Neuronal stem cell (in vitro differentiated cells): ENCODE results near the gene TMC7.

Source experiments
- DNase-seq: peaks from one replicate; pipeline ENCODE4 v3.0.0-alpha.2; 2013; ENCODE audit warnings: low spot score
- H2AFZ ChIP-seq: one replicate; pipeline ENCODE4 v1.6.1; 2013; ENCODE audit warnings: mild to moderate bottlenecking, low read length, inconsistent platforms
- H2AK5ac ChIP-seq: 2 replicates; pipeline ENCODE4 v1.6.1; 2013; ENCODE audit warnings: low read depth, mild to moderate bottlenecking, inconsistent platforms, low read length, moderate library complexity, mixed read lengths
- H2BK120ac ChIP-seq: 2 replicates; pipeline ENCODE4 v1.6.1; 2013; ENCODE audit warnings: low read depth, mild to moderate bottlenecking, inconsistent platforms, low read length, moderate library complexity, mixed read lengths
- H2BK12ac ChIP-seq: one replicate; pipeline ENCODE4 v1.6.1; 2013; ENCODE audit warnings: low read length, inconsistent platforms
- H2BK15ac ChIP-seq: 2 replicates; pipeline ENCODE4 v1.6.1; 2013; ENCODE audit warnings: mild to moderate bottlenecking, low read length, inconsistent platforms, mixed read lengths
- H2BK5ac ChIP-seq: one replicate; pipeline ENCODE4 v1.6.1; 2013; ENCODE audit warnings: inconsistent platforms, mild to moderate bottlenecking, low read length, moderate library complexity
- H3K14ac ChIP-seq: one replicate; pipeline ENCODE4 v1.6.1; 2013; ENCODE audit warnings: low read length, inconsistent platforms
- H3K18ac ChIP-seq: 2 replicates; pipeline ENCODE4 v1.6.1; 2013; ENCODE audit warnings: low read length, inconsistent platforms
- H3K23ac ChIP-seq: 2 replicates; pipeline ENCODE4 v1.6.1; 2013; ENCODE audit warnings: low read depth, mild to moderate bottlenecking, mixed read lengths, low read length, inconsistent platforms; ENCODE audit not compliant: poor library complexity
- H3K27ac ChIP-seq: replicated peaks from 3 replicates; pipeline ENCODE4 v1.5.1; 2013; ENCODE audit warnings: low read length, inconsistent platforms
- H3K27me3 ChIP-seq, 3 experiments: 2 replicates each; pipeline ENCODE4 v1.6.1; 2013; ENCODE audit warnings: low read length in 3 of 3, mild to moderate bottlenecking in 2 of 3, inconsistent platforms in 1 of 3, low read depth in 1 of 3, mixed read lengths in 1 of 3, moderate library complexity in 1 of 3; ENCODE audit not compliant: control insufficient read depth in 3 of 3, insufficient read depth in 3 of 3
- H3K36me3 ChIP-seq, 2 donors: replicated peaks in 1 of 2; 2 replicates each; pipeline ENCODE4 v1.6.1; 2013; ENCODE audit warnings: low read length in 2 of 2; ENCODE audit not compliant: control insufficient read depth in 2 of 2, insufficient read depth in 2 of 2
- H3K4ac ChIP-seq: 2 replicates; pipeline ENCODE4 v1.6.1; 2013; ENCODE audit warnings: inconsistent platforms, mild to moderate bottlenecking, low read length, moderate library complexity
- H3K4me1 ChIP-seq, 2 donors: 1 replicate in 1 of 2; 2 replicates in 1 of 2; pipeline ENCODE4 v1.6.1; 2013; ENCODE audit warnings: low read length in 2 of 2, low read depth in 1 of 2; ENCODE audit not compliant: control insufficient read depth in 2 of 2, insufficient read depth in 1 of 2
- H3K4me2 ChIP-seq: one replicate; pipeline ENCODE4 v1.6.1; 2013; ENCODE audit warnings: mild to moderate bottlenecking, low read length, inconsistent platforms; ENCODE audit not compliant: insufficient read depth, poor library complexity, severe bottlenecking
- H3K4me3 ChIP-seq, 2 donors: 2 replicates each; pipeline ENCODE4 v1.5.1; 2013; ENCODE audit warnings: low read length in 2 of 2, mild to moderate bottlenecking in 2 of 2, inconsistent platforms in 1 of 2, moderate library complexity in 1 of 2
- H3K79me1 ChIP-seq: one replicate; pipeline ENCODE4 v1.6.1; 2013; ENCODE audit warnings: low read depth, mild to moderate bottlenecking, inconsistent platforms, low read length, moderate library complexity
- H3K9ac ChIP-seq: one replicate; pipeline ENCODE4 v1.6.1; 2013; ENCODE audit warnings: mild to moderate bottlenecking, low read depth, low read length, inconsistent platforms; ENCODE audit not compliant: poor library complexity
- H3K9me3 ChIP-seq, 2 donors: replicated peaks in 1 of 2; 2 replicates each; pipeline versions ENCODE3 to v1.6.1; 2013; ENCODE audit warnings: low read length in 2 of 2, mild to moderate bottlenecking in 2 of 2, inconsistent platforms in 1 of 2, low read depth in 1 of 2, mixed read lengths in 1 of 2, moderate library complexity in 1 of 2; ENCODE audit not compliant: control insufficient read depth in 2 of 2, insufficient read depth in 1 of 2
- H4K8ac ChIP-seq: one replicate; pipeline ENCODE4 v1.6.1; 2013; ENCODE audit warnings: low read depth, mild to moderate bottlenecking, inconsistent platforms, low read length, moderate library complexity
- H4K91ac ChIP-seq: one replicate; pipeline ENCODE4 v1.6.1; 2013; ENCODE audit warnings: low read length, low read depth, mild to moderate bottlenecking, inconsistent platforms; ENCODE audit not compliant: poor library complexity
- WGBS, 2 donors: extraction: QIAGEN DNeasy Blood & Tissue Kit; methylation state at CpG; one replicate each; pipeline ENCODE4 v1.1.7; 2013; ENCODE audit warnings: missing lambda C conversion rate in 2 of 2, mixed read lengths in 1 of 2; ENCODE audit not compliant: insufficient read length in 2 of 2, insufficient replicate concordance in 1 of 2; ENCODE audit errors: extremely low coverage in 2 of 2; 5-methylcytosine and 5-hydroxymethylcytosine counted together

Gene TMC7

DNA sequence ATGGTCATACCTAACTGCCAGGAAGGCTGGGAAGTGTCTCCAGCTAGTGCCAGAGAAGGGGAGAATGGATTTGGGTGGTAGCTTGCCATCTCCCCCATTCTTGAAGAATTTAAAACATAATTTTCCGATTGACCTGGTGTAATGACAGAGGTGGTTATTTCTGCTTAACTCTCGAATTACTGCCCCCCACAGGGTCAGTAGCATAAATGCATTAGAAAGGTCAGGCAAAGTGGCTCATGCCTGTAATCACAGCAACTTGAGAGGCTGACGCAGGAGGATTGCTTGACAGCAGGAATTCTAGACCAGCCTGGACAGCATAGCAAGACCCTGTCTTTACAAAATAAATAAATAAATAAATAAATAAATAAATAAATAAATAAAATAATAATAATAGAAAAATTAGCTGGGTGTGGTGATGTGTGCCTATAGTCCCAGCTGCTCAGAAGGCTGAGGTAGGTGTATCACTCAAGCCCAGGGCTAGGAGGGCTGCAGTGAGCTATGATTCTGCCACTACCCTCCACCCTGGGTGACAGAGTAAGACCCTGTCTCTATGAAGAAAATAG, 27.5 kb downstream of the TMC7 start:
- H3K9me3 ChIP-seq: peaks cover 4 to 11% of the 10 kb centered on the region in 2 donors
- no peak overlapping the region for H3K4ac ChIP-seq
- no peak overlapping the region for H3K4me2 ChIP-seq
- H3K4me3 ChIP-seq: no peak overlapping the region
- no peak overlapping the region for H4K91ac ChIP-seq
- H4K8ac ChIP-seq: no peak overlapping the region
- H2BK15ac ChIP-seq: no peak overlapping the region
- no peak overlapping the region for H3K9ac ChIP-seq
- no peak overlapping the region for H2BK120ac ChIP-seq
- H2BK12ac ChIP-seq: no peak overlapping the region
- H3K18ac ChIP-seq: no peak overlapping the region
- H2AFZ ChIP-seq: no peak overlapping the region
- no peak overlapping the region for H3K27ac ChIP-seq
- H3K23ac ChIP-seq: no peak overlapping the region
- H3K79me1 ChIP-seq: no peaks in the 10 kb centered on the region
- H3K14ac ChIP-seq: no peak overlapping the region
- WGBS, 2 donors: no CpG with 5 or more reads among the region's 3 CpGs
- H3K4me1 ChIP-seq: peaks cover 5 to 9% of the 10 kb centered on the region in 2 donors
- no peak overlapping the region for H2BK5ac ChIP-seq
- no peak for DNase-seq
- H2AK5ac ChIP-seq: no peak overlapping the region
- H3K36me3 ChIP-seq: peaks cover under 1 to 16% of the 10 kb centered on the region in 2 donors
- H3K27me3 ChIP-seq: no peaks in the 10 kb centered on the region

DNA sequence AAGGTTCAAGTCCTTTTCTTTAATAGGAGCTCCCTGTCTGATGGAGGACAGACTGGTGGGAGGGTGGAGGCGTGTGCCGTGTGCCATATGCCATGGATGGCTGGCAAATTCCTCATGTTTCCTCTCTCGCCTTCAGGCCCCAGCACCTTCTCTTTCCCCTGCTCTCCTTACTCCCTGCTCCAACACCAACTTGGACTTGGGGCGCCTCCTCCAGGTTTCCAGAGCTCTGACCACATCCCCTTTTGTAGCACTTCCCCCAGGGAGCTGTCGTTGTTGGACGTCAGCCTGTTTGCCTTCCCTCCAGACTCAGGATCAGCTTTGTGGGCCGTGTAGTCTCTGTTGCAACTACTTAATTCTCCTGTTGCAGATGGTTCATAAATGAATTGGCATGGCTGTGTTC, 30.7 kb downstream of the TMC7 start:
- no peak overlapping the region for H2BK12ac ChIP-seq
- H2AK5ac ChIP-seq: no peak overlapping the region
- H2BK5ac ChIP-seq: no peak overlapping the region
- H4K8ac ChIP-seq: no peak overlapping the region
- H3K14ac ChIP-seq: peak overlapping the region; percentile 31
- H3K4me2 ChIP-seq: no peak overlapping the region
- H3K4ac ChIP-seq: no peak overlapping the region
- no CpG with 5 or more reads among the region's 7 CpGs for WGBS, 2 donors
- no peak overlapping the region for H4K91ac ChIP-seq
- H3K18ac ChIP-seq: no peak overlapping the region
- H3K23ac ChIP-seq: peak overlapping the region; percentile 55
- no peak overlapping the region for H3K4me3 ChIP-seq
- H2BK120ac ChIP-seq: no peak overlapping the region
- no peaks in the 10 kb centered on the region for H3K79me1 ChIP-seq
- peaks cover 5 to 18% of the 10 kb centered on the region in 2 donors for H3K36me3 ChIP-seq
- H3K4me1 ChIP-seq: no peaks in the 10 kb centered on the region
- H3K9ac ChIP-seq: no peak overlapping the region
- H3K9me3 ChIP-seq: peaks cover 4 to 11% of the 10 kb centered on the region in 2 donors
- no peak overlapping the region for H2AFZ ChIP-seq
- DNase-seq: no peak
- no peak overlapping the region for H3K27ac ChIP-seq
- no peaks in the 10 kb centered on the region for H3K27me3 ChIP-seq
- no peak overlapping the region for H2BK15ac ChIP-seq

DNA sequence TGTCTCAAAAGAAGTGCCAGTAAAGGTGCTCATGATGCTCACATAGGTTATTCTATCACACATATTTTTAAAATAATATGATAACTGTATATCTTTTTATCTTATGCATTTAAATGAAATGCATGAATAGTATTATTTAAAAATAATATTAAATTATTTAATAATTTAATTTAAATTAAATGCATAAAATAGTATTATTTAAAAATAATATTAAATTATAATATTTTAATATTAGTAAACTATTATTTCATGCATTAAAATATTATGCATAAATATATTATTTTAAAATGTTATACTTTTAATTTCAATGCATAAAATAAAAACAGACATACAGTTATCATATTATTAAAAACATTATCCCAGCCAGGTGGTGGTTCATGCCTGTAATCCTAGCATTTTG, 33.4 kb downstream of the TMC7 start:
- no peak for DNase-seq
- H2BK15ac ChIP-seq: no peak overlapping the region
- no peak overlapping the region for H3K27ac ChIP-seq
- no peak overlapping the region for H2BK120ac ChIP-seq
- no peak overlapping the region for H3K18ac ChIP-seq
- no peaks in the 10 kb centered on the region for H3K4me1 ChIP-seq
- no peak overlapping the region for H3K9ac ChIP-seq
- H3K79me1 ChIP-seq: no peaks in the 10 kb centered on the region
- peaks cover 9 to 11% of the 10 kb centered on the region in 2 donors for H3K36me3 ChIP-seq
- no peak overlapping the region for H4K91ac ChIP-seq
- H3K4ac ChIP-seq: no peak overlapping the region
- peaks cover 3 to 4% of the 10 kb centered on the region in 2 donors for H3K9me3 ChIP-seq
- H2AFZ ChIP-seq: no peak overlapping the region
- no peak overlapping the region for H2AK5ac ChIP-seq
- H3K4me3 ChIP-seq: no peak overlapping the region
- no peak overlapping the region for H2BK12ac ChIP-seq
- H3K4me2 ChIP-seq: no peak overlapping the region
- no peak overlapping the region for H2BK5ac ChIP-seq
- no peak overlapping the region for H3K14ac ChIP-seq
- no peak overlapping the region for H3K23ac ChIP-seq
- H4K8ac ChIP-seq: no peak overlapping the region
- no peaks in the 10 kb centered on the region for H3K27me3 ChIP-seq

DNA sequence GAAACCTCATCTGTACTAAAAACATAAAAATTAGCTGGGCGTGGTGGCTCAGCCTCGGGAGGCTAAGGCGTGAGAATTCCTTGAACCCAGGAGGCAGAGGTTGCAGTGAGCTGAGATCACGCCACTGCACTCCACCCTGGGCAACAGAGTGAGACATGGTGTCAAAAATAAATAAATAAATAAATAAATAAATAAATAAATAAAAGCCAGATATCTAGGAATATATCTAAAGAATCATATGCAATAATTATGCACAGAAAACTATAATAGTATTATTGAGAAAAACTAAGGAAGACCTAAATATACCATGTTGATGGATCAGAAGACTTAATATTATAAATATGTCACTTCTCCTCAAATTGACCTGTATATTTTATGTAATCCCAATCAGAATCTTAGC, 37.0 kb downstream of the TMC7 start:
- Histone ChIP-seq H3K23ac (no peak overlapping the region), H3K4ac (no peak overlapping the region), H3K36me3 (peaks cover 11 to 24% of the 10 kb centered on the region in 2 donors), H3K18ac (no peak overlapping the region), H3K27me3 (no peaks in the 10 kb centered on the region), H3K9ac (no peak overlapping the region), H3K4me1 (no peaks in the 10 kb centered on the region), H3K27ac (no peak overlapping the region), H2AK5ac (no peak overlapping the region), H3K79me1 (no peaks in the 10 kb centered on the region), H4K8ac (no peak overlapping the region), H3K14ac (no peak overlapping the region), H3K9me3 (peaks cover 3 to 4% of the 10 kb centered on the region in 2 donors), H3K4me3 (no peak overlapping the region), H2AFZ (no peak overlapping the region), H2BK12ac (no peak overlapping the region), H2BK5ac (no peak overlapping the region), H3K4me2 (no peak overlapping the region), H2BK15ac (no peak overlapping the region), H2BK120ac (no peak overlapping the region), H4K91ac (no peak overlapping the region)
- no peak for DNase-seq
- WGBS, 2 donors: no CpG with 5 or more reads among the region's 4 CpGs
